T-cell (primary cell): ENCODE data around the gene PTGER4. TPM values are rescaled to one million over a fixed set of nuclear protein-coding genes. Genes with fewer than 3 reads are reported as not detected.
"Not testable (repeated sequence)": the region's sequence is repeated elsewhere in the genome, so short reads cannot be mapped to it uniquely, and the experiment has no call there.

Source experiments
- ATAC-seq, 4 experiments: fragments of 200-7000 bp in 3 of 4; fragments of 150-1000 bp in 1 of 4; cut with Tn5 transposase; replicated peaks in 1 of 4; 1 replicate in 3 of 4; 2 replicates in 1 of 4; pipeline ENCODE4 v1.10.0; 2021; ENCODE audit warnings: moderate library complexity in 3 of 4, mild to moderate bottlenecking in 2 of 4, moderate number of reproducible peaks in 1 of 4
- CTCF ChIA-PET, 2 donors: fragments of 300-600 bp; sonication (Branson Sonifier 250); formaldehyde crosslinking; loops; one replicate each; lab custom pipeline; 2022; ENCODE audit warnings: antibody characterized with exemption in 2 of 2; lab: Charles Lee
- POLR2A ChIA-PET, 2 donors: fragments of 300-600 bp; sonication (Branson Sonifier 250); formaldehyde crosslinking; loops; one replicate each; lab custom pipeline; 2022; ENCODE audit warnings: antibody characterized with exemption in 2 of 2; lab: Charles Lee
- DNase-seq, 35 experiments: peaks; one replicate each; pipeline versions ENCODE4 v3.0.0 to v3.0.0-alpha.2; 2013 to 2023
- H3K27ac ChIP-seq: one replicate; pipeline ENCODE4 v1.5.1; 2013; ENCODE audit warnings: low read length
- H3K27me3 ChIP-seq, 2 experiments: replicated peaks in 1 of 2; 1 replicate in 1 of 2; 2 replicates in 1 of 2; pipeline versions ENCODE4 v1.6.1 to v1.7.0; 2013; ENCODE audit warnings: low read length in 1 of 2, mixed read lengths in 1 of 2; ENCODE audit not compliant: control insufficient read depth in 2 of 2, insufficient read depth in 2 of 2; ENCODE audit errors: extremely low read depth in 1 of 2
- H3K36me3 ChIP-seq, 2 donors: 1 replicate in 1 of 2; 2 replicates in 1 of 2; pipeline versions ENCODE4 v1.6.1 to v1.7.0; 2013; ENCODE audit warnings: low read length in 1 of 2; ENCODE audit not compliant: control insufficient read depth in 2 of 2, insufficient read depth in 1 of 2; ENCODE audit errors: extremely low read depth in 1 of 2
- H3K4me1 ChIP-seq, 2 experiments: 1 replicate in 1 of 2; 2 replicates in 1 of 2; pipeline versions ENCODE4 v1.6.1 to v1.7.0; 2013; ENCODE audit warnings: low read length in 2 of 2, mixed read lengths in 1 of 2; ENCODE audit not compliant: insufficient read depth in 2 of 2, control insufficient read depth in 1 of 2; ENCODE audit errors: extremely low read depth in 1 of 2
- H3K4me3 ChIP-seq, 2 donors: 1 replicate in 1 of 2; 2 replicates in 1 of 2; pipeline versions ENCODE4 v1.5.1 to v1.7.0; 2013; ENCODE audit warnings: mild to moderate bottlenecking in 2 of 2, low read length in 1 of 2, moderate library complexity in 1 of 2; ENCODE audit not compliant: control insufficient read depth in 1 of 2; ENCODE audit errors: extremely low read depth in 1 of 2
- H3K9me3 ChIP-seq: 2 replicates; pipeline ENCODE4 v1.7.0; 2013
- H3K27ac Mint-ChIP-seq, 2 donors: one replicate each; pipeline ENCODE4 v1.8.0; 2020 to 2021; ENCODE audit warnings: mild to moderate bottlenecking in 2 of 2, mixed read lengths in 2 of 2
- H3K27me3 Mint-ChIP-seq, 2 donors: one replicate each; pipeline ENCODE4 v1.8.0; 2021 to 2022; ENCODE audit warnings: mixed read lengths in 2 of 2
- H3K36me3 Mint-ChIP-seq: one replicate; pipeline ENCODE4 v1.8.0; 2021; ENCODE audit warnings: mixed read lengths
- H3K4me1 Mint-ChIP-seq, 3 donors: one replicate each; pipeline ENCODE4 v1.8.0; 2020 to 2022; ENCODE audit warnings: mixed read lengths in 3 of 3, mild to moderate bottlenecking in 1 of 3
- H3K4me3 Mint-ChIP-seq, 3 donors: one replicate each; pipeline ENCODE4 v1.8.0; 2020 to 2022; ENCODE audit warnings: mild to moderate bottlenecking in 3 of 3, mixed read lengths in 3 of 3, moderate library complexity in 3 of 3
- H3K9me3 Mint-ChIP-seq, 3 donors: one replicate each; pipeline ENCODE4 v1.8.0; 2020 to 2022; ENCODE audit warnings: mixed read lengths in 3 of 3
- WGBS: methylation state at CpG from one replicate; pipeline ENCODE4 v1.1.5; 2013; ENCODE audit warnings: missing lambda C conversion rate; ENCODE audit not compliant: insufficient coverage; 5-methylcytosine and 5-hydroxymethylcytosine counted together
- total RNA-seq, 35 experiments: library from RNA in 6 of 35; stranded (reverse) in 6 of 35; fragments of 120-200 nt in 1 of 35; gene quantifications; one replicate each; pipeline versions ENCODE4 v1.2.1 to v1.2.4 and lab custom pipeline; 2013 to 2026

The PTGER4 gene
- total RNA-seq, 5 donors from 2014 or later (not counting 1 experiment from before 2014, with no cell fraction given): 51.3 to 421 (median 57.3) TPM

GRCh38 chr5:40720069-40720468 is 40.4 kb downstream of the PTGER4 start:
- CTCF ChIA-PET: no interaction called here
- peaks cover 8 to 19% of the 10 kb centered on the region in 2 donors for H3K36me3 ChIP-seq
- peaks cover 58% of the 10 kb centered on the region for H3K36me3 Mint-ChIP-seq

DNA sequence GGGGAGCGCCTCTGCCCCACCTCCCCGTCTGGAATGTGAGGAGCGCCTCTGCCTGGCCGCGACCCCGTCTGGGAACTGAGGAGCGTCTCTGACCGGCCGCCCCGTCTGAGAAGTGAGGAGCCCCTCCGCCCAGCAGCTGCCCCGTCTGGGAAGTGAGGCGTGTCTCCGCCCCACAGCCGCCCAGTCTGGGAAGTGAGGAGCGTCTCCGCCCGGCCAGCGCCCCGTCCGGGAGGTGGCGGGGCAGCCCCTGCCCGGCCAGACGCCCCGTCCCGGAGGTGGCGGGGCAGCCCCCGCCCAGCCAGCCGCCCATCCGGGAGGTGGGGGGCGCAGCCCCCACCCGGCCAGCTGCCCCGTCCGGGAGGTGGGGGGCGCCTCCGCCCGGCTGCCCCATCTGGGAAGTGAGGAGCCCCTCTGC is 42.8 kb downstream of the PTGER4 start:
- H3K4me3 ChIP-seq, H3K9me3 Mint-ChIP-seq, H3K4me3 Mint-ChIP-seq, H3K27ac Mint-ChIP-seq, CTCF ChIA-PET, ATAC-seq, DNase-seq, H3K9me3 ChIP-seq, H3K27ac ChIP-seq, H3K4me1 Mint-ChIP-seq, H3K27me3 Mint-ChIP-seq, H3K4me1 ChIP-seq, H3K27me3 ChIP-seq: not testable (repeated sequence)
- H3K36me3 ChIP-seq: peaks cover 8 to 14% of the 10 kb centered on the region in 2 donors
- peaks cover 54% of the 10 kb centered on the region for H3K36me3 Mint-ChIP-seq
- WGBS: 93% methylated on average over 26 of the region's 37 CpGs
- POLR2A ChIA-PET: interaction anchor here in 1 of 2 donors (0.6 kb wide), 1 partner anchor 564 kb away, joined by 3 read pairs; no protein-coding TSS in a partner anchor

More at GRCh38 chr5:40720069-40720468, 40.4 kb downstream of the PTGER4 start:
- Histone ChIP-seq H3K4me1 (no peaks in the 10 kb centered on the region), H3K27me3 (no peaks in the 10 kb centered on the region), H3K4me3 (no peak overlapping the region), H3K9me3 (no peaks in the 10 kb centered on the region), H3K27ac (no peak overlapping the region)
- Mint-ChIP-seq H3K27ac (no peak overlapping the region), H3K4me1 (peaks cover 5 to 12% (median 6%) of the 10 kb centered on the region in 3 donors), H3K4me3 (no peak overlapping the region), H3K27me3 (no peaks in the 10 kb centered on the region), H3K9me3 (peaks cover 0 to 7% (median 0%) of the 10 kb centered on the region in 3 donors)
- DNase-seq: no peak
- POLR2A ChIA-PET: no interaction called here
- no peak for ATAC-seq

DNA sequence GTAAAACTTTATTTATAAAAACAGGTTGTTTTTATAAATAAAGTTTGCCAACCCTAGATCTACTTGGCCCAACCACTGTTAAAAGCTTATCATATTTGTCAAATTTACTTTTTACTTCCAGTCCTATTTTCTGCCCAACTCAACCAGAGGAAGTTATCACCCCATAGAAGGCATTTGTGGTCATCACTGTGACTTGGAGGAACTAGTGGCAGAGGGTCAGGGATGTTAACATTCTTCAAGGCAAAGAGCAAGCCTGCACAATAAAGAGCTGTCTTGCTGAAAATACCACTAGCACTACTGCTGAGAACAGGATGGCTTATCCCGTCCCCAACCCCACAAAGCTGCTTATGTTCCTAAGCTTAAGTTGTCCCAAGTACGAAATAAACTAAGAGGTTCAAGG is 53.7 kb downstream of the PTGER4 start:
- POLR2A ChIA-PET: no interaction called here

DNA sequence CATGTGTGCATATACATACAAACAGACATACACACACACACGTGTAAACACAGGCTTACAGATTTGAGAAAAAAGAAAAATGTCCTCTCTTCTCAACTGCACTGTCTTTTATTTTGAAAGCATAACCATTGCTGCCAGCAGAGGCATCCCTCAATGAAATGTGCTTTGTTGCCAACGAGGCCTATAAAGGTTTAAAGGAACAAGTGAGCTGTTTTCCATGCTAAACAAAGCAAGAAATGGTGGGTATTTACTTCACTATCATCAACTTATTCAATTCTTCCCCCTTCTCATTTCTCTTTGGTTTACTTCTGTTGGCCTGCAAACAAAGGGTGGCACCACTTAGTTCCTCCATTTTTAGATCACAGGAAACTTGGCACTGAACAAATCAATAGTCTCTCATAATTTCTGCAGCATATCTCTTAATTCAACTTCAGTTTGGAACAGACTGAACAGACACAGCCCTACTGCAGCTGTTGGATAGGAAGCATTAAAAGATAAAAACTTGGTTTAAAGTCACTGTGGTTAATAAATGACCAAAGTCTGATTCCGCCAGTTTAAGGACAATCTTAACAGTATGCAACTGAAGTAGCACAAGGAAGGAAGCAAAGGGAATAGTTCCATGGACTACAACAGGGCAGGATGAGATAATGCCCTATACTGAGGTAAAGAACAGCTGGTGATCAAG is 54.3 kb downstream of the PTGER4 start:
- H3K9me3 Mint-ChIP-seq: no peaks in the 10 kb centered on the region
- no peaks in the 10 kb centered on the region for H3K4me1 ChIP-seq
- peaks cover 17% of the 10 kb centered on the region for H3K36me3 Mint-ChIP-seq
- no peak overlapping the region for H3K27ac ChIP-seq
- ATAC-seq (no peak), DNase-seq (no peak)
- WGBS: no CpG with 5 or more reads among the region's 3 CpGs
- H3K4me3 ChIP-seq: no peak overlapping the region
- H3K27me3 Mint-ChIP-seq: no peaks in the 10 kb centered on the region
- peaks cover 22 to 29% (median 27%) of the 10 kb centered on the region in 3 donors for H3K4me1 Mint-ChIP-seq
- H3K9me3 ChIP-seq: no peaks in the 10 kb centered on the region
- H3K36me3 ChIP-seq: peaks cover 0 to 4% of the 10 kb centered on the region in 2 donors
- no peaks in the 10 kb centered on the region for H3K27me3 ChIP-seq
- H3K4me3 Mint-ChIP-seq: no peak overlapping the region
- no peak overlapping the region for H3K27ac Mint-ChIP-seq
- ChIA-PET POLR2A (interaction anchor here (0.6 kb wide), 2 partner anchors 52 to 1158 kb away, joined by 3 to 5 read pairs; no protein-coding TSS in a partner anchor), CTCF (interaction anchor here (0.7 to 3.6 kb wide), 8 partner anchors 10 to 1155 kb away, joined by 3 to 21 read pairs (median 6); no protein-coding TSS in a partner anchor)

More for the DNA sequence above, 53.7 kb downstream of the PTGER4 start:
- DNase-seq (no peak), ATAC-seq (no peak)
- CTCF ChIA-PET: interaction anchor here (1.2 to 3.6 kb wide), 4 partner anchors 10 to 1155 kb away, joined by 4 to 21 read pairs (median 9); no protein-coding TSS in a partner anchor
- peaks cover 15% of the 10 kb centered on the region for H3K36me3 Mint-ChIP-seq
- no peaks in the 10 kb centered on the region for H3K9me3 ChIP-seq
- no peaks in the 10 kb centered on the region for H3K27me3 ChIP-seq
- H3K4me3 Mint-ChIP-seq: no peak overlapping the region
- H3K4me1 ChIP-seq: no peaks in the 10 kb centered on the region
- H3K27ac Mint-ChIP-seq: no peak overlapping the region
- no CpG with 5 or more reads among the region's 2 CpGs for WGBS
- H3K4me3 ChIP-seq: no peak overlapping the region
- H3K4me1 Mint-ChIP-seq: peaks cover 22 to 29% (median 27%) of the 10 kb centered on the region in 3 donors
- H3K27me3 Mint-ChIP-seq: no peaks in the 10 kb centered on the region
- peaks cover 0 to 4% of the 10 kb centered on the region in 2 donors for H3K36me3 ChIP-seq
- no peaks in the 10 kb centered on the region for H3K9me3 Mint-ChIP-seq
- no peak overlapping the region for H3K27ac ChIP-seq

DNA sequence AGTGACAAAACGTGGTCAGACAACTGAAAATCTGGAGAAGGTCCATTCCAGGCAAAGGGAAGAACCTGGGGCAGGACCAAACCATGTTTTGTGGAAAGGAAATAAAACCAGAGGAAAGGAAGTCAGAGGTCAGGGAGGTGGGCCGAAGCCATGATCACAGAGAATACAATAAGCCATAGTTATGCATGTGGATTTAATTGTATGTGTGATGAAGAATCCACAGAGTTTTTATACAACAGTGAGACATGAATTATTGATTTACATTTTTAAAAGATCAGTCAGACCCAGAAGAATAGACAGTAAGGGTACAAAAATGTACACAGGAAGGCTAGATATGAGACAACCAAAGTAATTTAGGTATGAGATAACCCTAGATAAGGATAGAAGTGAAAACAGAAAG is 55.3 kb downstream of the PTGER4 start:
- DNase-seq (no peak), ATAC-seq (no peak)
- Histone ChIP-seq H3K27ac (no peak overlapping the region), H3K4me3 (no peak overlapping the region), H3K4me1 (no peaks in the 10 kb centered on the region), H3K27me3 (no peaks in the 10 kb centered on the region), H3K9me3 (no peaks in the 10 kb centered on the region), H3K36me3 (peaks cover 0 to 4% of the 10 kb centered on the region in 2 donors)
- CTCF ChIA-PET: interaction anchor here (0.7 to 3.6 kb wide), 12 partner anchors 11 to 1021 kb away, joined by 3 to 21 read pairs (median 4); no protein-coding TSS in a partner anchor
- Mint-ChIP-seq H3K9me3 (no peaks in the 10 kb centered on the region), H3K4me3 (no peak overlapping the region), H3K27ac (no peak overlapping the region), H3K4me1 (peaks cover 22 to 29% (median 27%) of the 10 kb centered on the region in 3 donors), H3K27me3 (no peaks in the 10 kb centered on the region), H3K36me3 (peaks cover 23% of the 10 kb centered on the region)
- POLR2A ChIA-PET: interaction anchor here in 1 of 2 donors (0.6 kb wide), 2 partner anchors 52 to 787 kb away, joined by 3 to 5 read pairs; no protein-coding TSS in a partner anchor
- 83% methylated on average over 2 of the region's 2 CpGs for WGBS

GRCh38 chr5:40735609-40736008 is 55.9 kb downstream of the PTGER4 start:
- H3K36me3 Mint-ChIP-seq: peaks cover 25% of the 10 kb centered on the region
- DNase-seq (no peak), ATAC-seq (no peak)
- ChIA-PET POLR2A (no interaction called here), CTCF (interaction anchor here (0.6 to 3.6 kb wide), 15 partner anchors 11 to 1130 kb away, joined by 3 to 21 read pairs (median 4); no protein-coding TSS in a partner anchor)
- Histone ChIP-seq H3K9me3 (no peaks in the 10 kb centered on the region), H3K36me3 (peaks cover 0 to 8% of the 10 kb centered on the region in 2 donors), H3K4me3 (no peak overlapping the region), H3K27ac (no peak overlapping the region), H3K27me3 (no peaks in the 10 kb centered on the region), H3K4me1 (no peaks in the 10 kb centered on the region)
- peaks cover 2 to 4% (median 3%) of the 10 kb centered on the region in 3 donors for H3K9me3 Mint-ChIP-seq
- H3K4me3 Mint-ChIP-seq: no peak overlapping the region
- H3K27ac Mint-ChIP-seq: no peak overlapping the region
- H3K27me3 Mint-ChIP-seq: no peaks in the 10 kb centered on the region
- peaks cover 22 to 27% (median 27%) of the 10 kb centered on the region in 3 donors for H3K4me1 Mint-ChIP-seq
